ENCODE measurements around the gene TLE4. TPM values are rescaled to one million over a fixed set of nuclear protein-coding genes. Genes with fewer than 3 reads are reported as not detected.
A peak's percentile ranks its signal among the peaks of the same experiment; 100 is the strongest.

TLE4 gene
- polyA plus RNA-seq, 3 donors, result 21.0 to 107 (median 21.7) TPM

DNA sequence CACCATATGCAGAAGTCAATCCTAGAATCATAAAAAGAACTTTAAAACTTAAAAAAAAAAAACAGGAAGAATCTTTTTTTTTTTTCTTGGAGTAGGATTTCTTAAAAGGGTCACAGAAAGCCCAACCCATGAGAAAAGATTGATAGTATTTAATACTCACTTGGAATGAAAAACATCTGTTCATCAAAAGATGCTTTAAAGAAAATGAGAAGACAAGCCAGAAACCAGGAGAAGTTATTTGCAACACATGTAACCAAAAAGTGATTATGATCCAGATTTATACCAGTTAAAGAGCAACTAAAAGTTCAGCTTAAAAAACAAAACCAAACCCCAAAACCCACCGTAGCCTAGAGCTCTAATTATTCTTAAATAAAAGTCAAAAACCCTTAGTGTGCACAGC, 69.3 kb downstream of the TLE4 start:
- H3K4me1 Mint-ChIP-seq, result peaks cover 27% of the 10 kb centered on the region
- no peak overlapping the region for H2AFZ ChIP-seq (ENCODE audit: insufficient read depth, low read depth, low read length, poor library complexity, severe bottlenecking)
- no peaks in the 10 kb centered on the region for H3K27me3 ChIP-seq (ENCODE audit: control insufficient read depth in 2 of 2, insufficient read depth in 2 of 2, low read length in 2 of 2)
- H3K27ac ChIP-seq (ENCODE audit: low read depth in 1 of 2, low read length in 2 of 2), result no peak overlapping the region
- H3K9me3 ChIP-seq (replicated peaks in 1 of 2; ENCODE audit: control insufficient read depth in 1 of 2, insufficient read depth in 1 of 2, low read length in 2 of 2), result peaks cover 9 to 11% of the 10 kb centered on the region in 2 donors
- WGBS (ENCODE audit: insufficient coverage), result 88% methylated on average over 1 of the region's 1 CpG
- H3K36me3 ChIP-seq (replicated peaks in 1 of 2; ENCODE audit: control insufficient read depth in 1 of 2, insufficient read depth in 2 of 2, low read length in 2 of 2), result peaks cover 15 to 50% of the 10 kb centered on the region in 2 donors
- H3K4me3 Mint-ChIP-seq, result no peak overlapping the region
- H3K79me2 ChIP-seq (ENCODE audit: insufficient read depth, low read length), result peaks cover 81% of the 10 kb centered on the region
- no peak overlapping the region for H3K9ac ChIP-seq (ENCODE audit: insufficient read depth, low read length, poor library complexity, severe bottlenecking)
- H3K27ac Mint-ChIP-seq, result peak overlapping the region in 1 of 7 donors; percentile 66
- H3K36me3 Mint-ChIP-seq, result peaks cover 59 to 65% of the 10 kb centered on the region in 2 donors
- TF ChIP-seq, protein P1, sequence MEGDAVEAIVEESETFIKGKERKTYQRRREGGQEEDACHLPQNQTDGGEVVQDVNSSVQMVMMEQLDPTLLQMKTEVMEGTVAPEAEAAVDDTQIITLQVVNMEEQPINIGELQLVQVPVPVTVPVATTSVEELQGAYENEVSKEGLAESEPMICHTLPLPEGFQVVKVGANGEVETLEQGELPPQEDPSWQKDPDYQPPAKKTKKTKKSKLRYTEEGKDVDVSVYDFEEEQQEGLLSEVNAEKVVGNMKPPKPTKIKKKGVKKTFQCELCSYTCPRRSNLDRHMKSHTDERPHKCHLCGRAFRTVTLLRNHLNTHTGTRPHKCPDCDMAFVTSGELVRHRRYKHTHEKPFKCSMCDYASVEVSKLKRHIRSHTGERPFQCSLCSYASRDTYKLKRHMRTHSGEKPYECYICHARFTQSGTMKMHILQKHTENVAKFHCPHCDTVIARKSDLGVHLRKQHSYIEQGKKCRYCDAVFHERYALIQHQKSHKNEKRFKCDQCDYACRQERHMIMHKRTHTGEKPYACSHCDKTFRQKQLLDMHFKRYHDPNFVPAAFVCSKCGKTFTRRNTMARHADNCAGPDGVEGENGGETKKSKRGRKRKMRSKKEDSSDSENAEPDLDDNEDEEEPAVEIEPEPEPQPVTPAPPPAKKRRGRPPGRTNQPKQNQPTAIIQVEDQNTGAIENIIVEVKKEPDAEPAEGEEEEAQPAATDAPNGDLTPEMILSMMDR (IDR thresholded peaks at IDR 0.05), result no peak
- no peaks in the 10 kb centered on the region for H3K4me1 ChIP-seq (ENCODE audit: control insufficient read depth in 1 of 2, insufficient read depth in 2 of 2, low read length in 2 of 2)
- peaks cover 0 to 1% (median 0%) of the 10 kb centered on the region in 3 donors for H3K27me3 Mint-ChIP-seq (ENCODE audit: low read depth in 3 of 3)
- peaks cover 8 to 19% (median 13%) of the 10 kb centered on the region in 7 donors for H3K9me3 Mint-ChIP-seq
- no peak overlapping the region for H3K4me2 ChIP-seq (replicated peaks; ENCODE audit: extremely low read depth, low read length, poor library complexity, severe bottlenecking)
- no peak overlapping the region for H3K4me3 ChIP-seq (replicated peaks in 1 of 3; ENCODE audit: low read depth in 2 of 3, low read length in 3 of 3)
- intact Hi-C loops (cut with micrococcal nuclease), result no loop called here
- H4K20me1 ChIP-seq (ENCODE audit: insufficient read depth, low read length), result peaks cover 88% of the 10 kb centered on the region
- no peak for DNase-seq

DNA sequence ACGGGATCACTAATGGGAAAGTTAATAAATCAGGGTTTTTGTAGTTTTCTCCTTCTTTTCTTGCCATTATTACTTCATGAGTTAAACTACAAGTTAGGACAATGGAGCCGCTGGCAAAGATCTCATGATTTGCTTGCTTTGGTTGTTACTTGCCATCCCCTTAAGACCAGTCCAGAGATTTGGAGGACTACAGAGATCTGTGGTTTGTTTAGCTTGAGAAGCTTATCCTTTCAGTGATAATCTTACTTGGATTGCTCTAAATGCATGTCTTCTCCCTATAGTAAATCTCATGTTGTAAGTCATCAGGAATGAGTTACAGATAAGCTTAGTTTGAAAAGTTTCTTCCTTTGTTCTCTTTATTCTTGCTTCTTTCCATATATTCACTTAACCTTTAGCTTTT, 70.9 kb downstream of the TLE4 start:
- no peaks in the 10 kb centered on the region for H3K4me1 ChIP-seq (ENCODE audit: control insufficient read depth in 1 of 2, insufficient read depth in 2 of 2, low read length in 2 of 2)
- H3K27me3 ChIP-seq (ENCODE audit: control insufficient read depth in 2 of 2, insufficient read depth in 2 of 2, low read length in 2 of 2), result no peaks in the 10 kb centered on the region
- no peak overlapping the region for H2AFZ ChIP-seq (ENCODE audit: insufficient read depth, low read depth, low read length, poor library complexity, severe bottlenecking)
- WGBS (ENCODE audit: insufficient coverage), result no CpG with 5 or more reads among the region's 2 CpGs
- peaks cover 12 to 37% of the 10 kb centered on the region in 2 donors for H3K36me3 ChIP-seq (replicated peaks in 1 of 2; ENCODE audit: control insufficient read depth in 1 of 2, insufficient read depth in 2 of 2, low read length in 2 of 2)
- no peak for DNase-seq
- Mint-ChIP-seq H3K9me3 (peaks cover 8 to 19% (median 13%) of the 10 kb centered on the region in 7 donors), H3K27ac (no peak overlapping the region), H3K36me3 (peaks cover 46 to 54% of the 10 kb centered on the region in 2 donors), H3K27me3 (ENCODE audit: low read depth in 3 of 3) (no peaks in the 10 kb centered on the region), H3K4me1 (peaks cover 16% of the 10 kb centered on the region), H3K4me3 (no peak overlapping the region)
- H3K9ac ChIP-seq (ENCODE audit: insufficient read depth, low read length, poor library complexity, severe bottlenecking), result no peak overlapping the region
- peaks cover 9 to 11% of the 10 kb centered on the region in 2 donors for H3K9me3 ChIP-seq (replicated peaks in 1 of 2; ENCODE audit: control insufficient read depth in 1 of 2, insufficient read depth in 1 of 2, low read length in 2 of 2)
- no peak overlapping the region for H3K4me2 ChIP-seq (replicated peaks; ENCODE audit: extremely low read depth, low read length, poor library complexity, severe bottlenecking)
- H3K4me3 ChIP-seq (replicated peaks in 1 of 3; ENCODE audit: low read depth in 2 of 3, low read length in 3 of 3), result no peak overlapping the region
- peaks cover 81% of the 10 kb centered on the region for H3K79me2 ChIP-seq (ENCODE audit: insufficient read depth, low read length)
- TF ChIP-seq, protein P1 (IDR thresholded peaks at IDR 0.05), result no peak
- peaks cover 84% of the 10 kb centered on the region for H4K20me1 ChIP-seq (ENCODE audit: insufficient read depth, low read length)
- intact Hi-C loops (cut with micrococcal nuclease), result no loop called here
- H3K27ac ChIP-seq (ENCODE audit: low read depth in 1 of 2, low read length in 2 of 2), result no peak overlapping the region

Data from CD14-positive monocyte (primary cell).